ENCODE data around the gene DOC2A.
"Not testable (repeated sequence)": the region's sequence is repeated elsewhere in the genome, so short reads cannot be mapped to it uniquely, and the experiment has no call there.

The DOC2A gene

GRCh38 chr16:30026449-30026848 is 15.6 kb upstream of the DOC2A start:
- no peak for DNase-seq

GRCh38 chr16:30025574-30025973 is 14.7 kb upstream of the DOC2A start:
- DNase-seq = no peak

GRCh38 chr16:30025156-30025555 is 14.3 kb upstream of the DOC2A start:
- no peak for DNase-seq

GRCh38 chr16:30024451-30024850 is 13.6 kb upstream of the DOC2A start:
- DNase-seq = no peak

GRCh38 chr16:30023586-30023985 is 12.8 kb upstream of the DOC2A start:
- DNase-seq = no peak

- no peak for DNase-seq
Measured at GRCh38 chr16:30022887-30023286, 12.1 kb upstream of the DOC2A start, which contains the start of gene C16orf92. TSS of gene C16orf92 (plus strand) at chr16:30023198. CDS start at chr16:30023341, 143 bp downstream.

GRCh38 chr16:30018731-30019158 is 7.9 kb upstream of the DOC2A start:
- no peak for DNase-seq

- not testable (repeated sequence) for DNase-seq
Measured at GRCh38 chr16:30017937-30018336, 7.1 kb upstream of the DOC2A start.

- no peak for DNase-seq
Measured at GRCh38 chr16:30017277-30017656, 6.4 kb upstream of the DOC2A start.

- no peak for DNase-seq
Measured at GRCh38 chr16:30016555-30017276, 5.9 kb upstream of the DOC2A start.

- DNase-seq = not testable (repeated sequence)
Measured at GRCh38 chr16:30015450-30015849, 4.6 kb upstream of the DOC2A start.

GRCh38 chr16:30012598-30012997 is 1.8 kb upstream of the DOC2A start:
- not testable (repeated sequence) for DNase-seq

- DNase-seq = no peak
Measured at GRCh38 chr16:30011714-30012504, 1.1 kb upstream of the DOC2A start.

GRCh38 chr16:30009990-30010843 is 610 bp downstream of the DOC2A start:
- no peak for DNase-seq

GRCh38 chr16:30009085-30009862 is 1.6 kb downstream of the DOC2A start:
- no peak for DNase-seq

- no peak for DNase-seq
Measured at GRCh38 chr16:30007378-30007895, 3.4 kb downstream of the DOC2A start.

GRCh38 chr16:30006659-30007377 is 4.0 kb downstream of the DOC2A start:
- no peak for DNase-seq

GRCh38 chr16:30006095-30006473 is 4.7 kb downstream of the DOC2A start:
- DNase-seq = no peak

- DNase-seq = peak in 1 of 2 experiments; percentile 52
Measured at GRCh38 chr16:30005341-30006094, 5.3 kb downstream of the DOC2A start.

GRCh38 chr16:30004811-30005242 is 6.0 kb downstream of the DOC2A start:
- DNase-seq = no peak

- DNase-seq = no peak
Measured at GRCh38 chr16:30004424-30004776, 6.4 kb downstream of the DOC2A start.
